Measurements from ENCODE around the gene TMEM178B. TPM values are rescaled to one million over a fixed set of nuclear protein-coding genes. Genes with fewer than 3 reads are reported as not detected.

Gene TMEM178B
- total RNA-seq, 2 donors from 2014 or later = 1.7 to 4.1 TPM

GRCh38 chr7:141263508-141263907 lies 189.6 kb downstream of the TMEM178B start:
- H3K4me3 Mint-ChIP-seq = no peak overlapping the region
- TF ChIP-seq, protein P1, sequence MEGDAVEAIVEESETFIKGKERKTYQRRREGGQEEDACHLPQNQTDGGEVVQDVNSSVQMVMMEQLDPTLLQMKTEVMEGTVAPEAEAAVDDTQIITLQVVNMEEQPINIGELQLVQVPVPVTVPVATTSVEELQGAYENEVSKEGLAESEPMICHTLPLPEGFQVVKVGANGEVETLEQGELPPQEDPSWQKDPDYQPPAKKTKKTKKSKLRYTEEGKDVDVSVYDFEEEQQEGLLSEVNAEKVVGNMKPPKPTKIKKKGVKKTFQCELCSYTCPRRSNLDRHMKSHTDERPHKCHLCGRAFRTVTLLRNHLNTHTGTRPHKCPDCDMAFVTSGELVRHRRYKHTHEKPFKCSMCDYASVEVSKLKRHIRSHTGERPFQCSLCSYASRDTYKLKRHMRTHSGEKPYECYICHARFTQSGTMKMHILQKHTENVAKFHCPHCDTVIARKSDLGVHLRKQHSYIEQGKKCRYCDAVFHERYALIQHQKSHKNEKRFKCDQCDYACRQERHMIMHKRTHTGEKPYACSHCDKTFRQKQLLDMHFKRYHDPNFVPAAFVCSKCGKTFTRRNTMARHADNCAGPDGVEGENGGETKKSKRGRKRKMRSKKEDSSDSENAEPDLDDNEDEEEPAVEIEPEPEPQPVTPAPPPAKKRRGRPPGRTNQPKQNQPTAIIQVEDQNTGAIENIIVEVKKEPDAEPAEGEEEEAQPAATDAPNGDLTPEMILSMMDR (conservative IDR thresholded peaks at IDR 0.05) = no peak
- H3K4me1 ChIP-seq (ENCODE audit: control insufficient read depth, insufficient read depth, low read length) = peaks cover 4% of the 10 kb centered on the region
- H3K36me3 Mint-ChIP-seq (ENCODE audit: low read depth) = no peaks in the 10 kb centered on the region
- H3K4me3 ChIP-seq (ENCODE audit: low read length) = no peak overlapping the region
- H3K27me3 ChIP-seq (ENCODE audit: control insufficient read depth, insufficient read depth, low read length, poor library complexity, severe bottlenecking) = no peaks in the 10 kb centered on the region
- 94 to 95% methylated on average over 2 of the region's 2 CpGs for WGBS, 2 experiments (ENCODE audit: insufficient coverage in 1 of 2, insufficient read length in 1 of 2)
- H3K27ac ChIP-seq (ENCODE audit: low read depth, low read length) = no peak overlapping the region
- no peaks in the 10 kb centered on the region for H3K36me3 ChIP-seq (ENCODE audit: control insufficient read depth, insufficient read depth, low read length)
- H3K27me3 Mint-ChIP-seq (ENCODE audit: insufficient read depth) = no peaks in the 10 kb centered on the region
- H3K9me3 ChIP-seq (ENCODE audit: control insufficient read depth, low read length) = peaks cover 17% of the 10 kb centered on the region
- H3K9me3 Mint-ChIP-seq = peaks cover 6% of the 10 kb centered on the region
- no peak overlapping the region for H3K9ac ChIP-seq (ENCODE audit: extremely low read depth, low read length, poor library complexity, severe bottlenecking)
- no peak overlapping the region for H3K27ac Mint-ChIP-seq
- no peak for DNase-seq
- H3K4me1 Mint-ChIP-seq = peaks cover 2% of the 10 kb centered on the region

- Histone ChIP-seq H3K9me3 (ENCODE audit: control insufficient read depth, low read length) (peaks cover 12% of the 10 kb centered on the region), H3K9ac (ENCODE audit: extremely low read depth, low read length, poor library complexity, severe bottlenecking) (no peak overlapping the region), H3K27ac (ENCODE audit: low read depth, low read length) (no peak overlapping the region), H3K27me3 (ENCODE audit: control insufficient read depth, insufficient read depth, low read length, poor library complexity, severe bottlenecking) (no peaks in the 10 kb centered on the region), H3K4me1 (ENCODE audit: control insufficient read depth, insufficient read depth, low read length) (peaks cover 4% of the 10 kb centered on the region), H3K4me3 (ENCODE audit: low read length) (no peak overlapping the region), H3K36me3 (ENCODE audit: control insufficient read depth, insufficient read depth, low read length) (no peaks in the 10 kb centered on the region)
- Mint-ChIP-seq H3K27me3 (ENCODE audit: insufficient read depth) (no peaks in the 10 kb centered on the region), H3K4me1 (peaks cover 2% of the 10 kb centered on the region), H3K27ac (no peak overlapping the region), H3K9me3 (peaks cover 1% of the 10 kb centered on the region), H3K4me3 (no peak overlapping the region), H3K36me3 (ENCODE audit: low read depth) (no peaks in the 10 kb centered on the region)
- TF ChIP-seq, protein P1 (conservative IDR thresholded peaks at IDR 0.05) = no peak
- 89 to 100% methylated on average over 1 to 2 of the region's 2 CpGs for WGBS, 2 experiments (ENCODE audit: insufficient coverage in 1 of 2, insufficient read length in 1 of 2)
- DNase-seq = no peak
Measured at GRCh38 chr7:141263983-141264382, 190.1 kb downstream of the TMEM178B start.

DNA sequence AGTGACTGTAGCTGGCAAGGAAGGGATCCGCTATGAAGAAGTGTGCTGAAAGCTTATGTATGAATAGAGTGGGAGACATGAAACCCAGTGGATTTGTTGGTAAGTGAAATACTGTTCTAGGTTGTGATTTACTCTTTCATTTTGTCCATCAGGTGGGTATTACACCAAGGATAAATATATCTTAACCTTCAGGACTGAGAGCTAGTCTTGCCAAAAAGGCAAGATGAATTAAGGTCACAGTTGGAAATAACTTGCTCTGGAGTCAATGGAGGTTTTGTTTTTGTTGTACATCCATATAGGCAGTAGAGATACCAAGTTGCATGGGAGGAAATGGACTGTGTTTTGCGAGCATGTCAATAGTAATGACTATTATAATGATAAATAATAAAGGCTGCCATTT lies 190.6 kb downstream of the TMEM178B start:
- Histone ChIP-seq H3K9ac (ENCODE audit: extremely low read depth, low read length, poor library complexity, severe bottlenecking) (no peak overlapping the region), H3K4me1 (ENCODE audit: control insufficient read depth, insufficient read depth, low read length) (peaks cover 4% of the 10 kb centered on the region), H3K27me3 (ENCODE audit: control insufficient read depth, insufficient read depth, low read length, poor library complexity, severe bottlenecking) (no peaks in the 10 kb centered on the region), H3K9me3 (ENCODE audit: control insufficient read depth, low read length) (peaks cover 7% of the 10 kb centered on the region), H3K36me3 (ENCODE audit: control insufficient read depth, insufficient read depth, low read length) (no peaks in the 10 kb centered on the region), H3K4me3 (ENCODE audit: low read length) (no peak overlapping the region), H3K27ac (ENCODE audit: low read depth, low read length) (no peak overlapping the region)
- Mint-ChIP-seq H3K4me1 (peaks cover 2% of the 10 kb centered on the region), H3K27ac (no peak overlapping the region), H3K36me3 (ENCODE audit: low read depth) (no peaks in the 10 kb centered on the region), H3K27me3 (ENCODE audit: insufficient read depth) (no peaks in the 10 kb centered on the region), H3K9me3 (no peaks in the 10 kb centered on the region), H3K4me3 (no peak overlapping the region)
- 78 to 100% methylated on average over 1 to 2 of the region's 2 CpGs for WGBS, 2 experiments (ENCODE audit: insufficient coverage in 1 of 2, insufficient read length in 1 of 2)
- TF ChIP-seq, protein P1 (conservative IDR thresholded peaks at IDR 0.05) = no peak
- no peak for DNase-seq
